WTC11 (cell line): Measurements from ENCODE around the gene ZNF577.

ENCODE experiments used
- ETV6 ChIP-seq: sonication (generic); formaldehyde crosslinking; IDR thresholded peaks from 2 replicates; pipeline ENCODE4 v1.8.1; 2022; ENCODE audit warnings: mild to moderate bottlenecking, missing genetic modification reagents
- TF ChIP-seq, protein P1 (sequence below): sonication (generic); formaldehyde crosslinking; IDR thresholded peaks from 2 replicates; pipeline ENCODE4 v1.8.0; 2022; ENCODE audit warnings: mild to moderate bottlenecking, missing genetic modification reagents
- TF ChIP-seq, protein P2 (sequence below): fragments of 200-600 bp; IDR thresholded peaks from 2 replicates; pipeline ENCODE4 v1.8.0; 2022; ENCODE audit warnings: antibody characterized with exemption
- TF ChIP-seq, protein P3 (sequence below): sonication (generic); formaldehyde crosslinking; IDR thresholded peaks from 2 replicates; pipeline ENCODE4 v1.8.0; 2022; ENCODE audit warnings: mild to moderate bottlenecking, missing genetic modification reagents

DNA sequence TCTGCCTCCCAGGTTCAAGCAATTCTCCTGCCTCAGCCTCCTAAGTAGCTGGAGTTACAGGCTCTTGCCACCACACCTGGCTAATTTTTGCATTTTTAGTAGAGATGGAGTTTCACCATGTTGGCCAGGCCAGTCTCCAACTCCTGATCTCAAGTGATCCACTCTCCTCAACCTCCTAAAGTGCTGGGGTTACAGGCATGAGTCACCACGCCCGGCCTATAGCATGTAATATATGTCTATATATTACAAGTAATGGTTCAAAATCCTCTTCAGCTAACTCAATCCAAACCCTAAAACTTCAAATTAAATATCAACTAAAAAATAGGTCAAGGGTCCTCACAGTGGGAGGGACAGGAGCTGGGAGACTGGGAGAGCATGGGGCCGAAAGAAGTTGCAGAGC lies 64.8 kb downstream of the ZNF577 start:
- TF ChIP-seq, protein P1, sequence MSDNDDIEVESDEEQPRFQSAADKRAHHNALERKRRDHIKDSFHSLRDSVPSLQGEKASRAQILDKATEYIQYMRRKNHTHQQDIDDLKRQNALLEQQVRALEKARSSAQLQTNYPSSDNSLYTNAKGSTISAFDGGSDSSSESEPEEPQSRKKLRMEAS (CRISPR knock-in tag) = no peak
- TF ChIP-seq, protein P2, sequence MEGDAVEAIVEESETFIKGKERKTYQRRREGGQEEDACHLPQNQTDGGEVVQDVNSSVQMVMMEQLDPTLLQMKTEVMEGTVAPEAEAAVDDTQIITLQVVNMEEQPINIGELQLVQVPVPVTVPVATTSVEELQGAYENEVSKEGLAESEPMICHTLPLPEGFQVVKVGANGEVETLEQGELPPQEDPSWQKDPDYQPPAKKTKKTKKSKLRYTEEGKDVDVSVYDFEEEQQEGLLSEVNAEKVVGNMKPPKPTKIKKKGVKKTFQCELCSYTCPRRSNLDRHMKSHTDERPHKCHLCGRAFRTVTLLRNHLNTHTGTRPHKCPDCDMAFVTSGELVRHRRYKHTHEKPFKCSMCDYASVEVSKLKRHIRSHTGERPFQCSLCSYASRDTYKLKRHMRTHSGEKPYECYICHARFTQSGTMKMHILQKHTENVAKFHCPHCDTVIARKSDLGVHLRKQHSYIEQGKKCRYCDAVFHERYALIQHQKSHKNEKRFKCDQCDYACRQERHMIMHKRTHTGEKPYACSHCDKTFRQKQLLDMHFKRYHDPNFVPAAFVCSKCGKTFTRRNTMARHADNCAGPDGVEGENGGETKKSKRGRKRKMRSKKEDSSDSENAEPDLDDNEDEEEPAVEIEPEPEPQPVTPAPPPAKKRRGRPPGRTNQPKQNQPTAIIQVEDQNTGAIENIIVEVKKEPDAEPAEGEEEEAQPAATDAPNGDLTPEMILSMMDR = no peak
- TF ChIP-seq, protein P3, sequence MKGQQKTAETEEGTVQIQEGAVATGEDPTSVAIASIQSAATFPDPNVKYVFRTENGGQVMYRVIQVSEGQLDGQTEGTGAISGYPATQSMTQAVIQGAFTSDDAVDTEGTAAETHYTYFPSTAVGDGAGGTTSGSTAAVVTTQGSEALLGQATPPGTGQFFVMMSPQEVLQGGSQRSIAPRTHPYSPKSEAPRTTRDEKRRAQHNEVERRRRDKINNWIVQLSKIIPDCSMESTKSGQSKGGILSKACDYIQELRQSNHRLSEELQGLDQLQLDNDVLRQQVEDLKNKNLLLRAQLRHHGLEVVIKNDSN = no peak
- TF ChIP-seq ETV6 = no peak
